Measurements from ENCODE around the gene MRPS15.
"Not testable (repeated sequence)": the region's sequence is repeated elsewhere in the genome, so short reads cannot be mapped to it uniquely, and the experiment has no call there.

Gene MRPS15

GRCh38 chr1:36463803-36464604, at the start of gene MRPS15:
MRPS15 (minus strand) TSS chr1:36464384; CDS start chr1:36464275, 109 bp downstream.
- DNase-seq: peak; percentile 97

GRCh38 chr1:36512842-36513241, 48.7 kb upstream of the MRPS15 start:
- no peak for DNase-seq

- no peak for DNase-seq
Measured at GRCh38 chr1:36511804-36512798, 47.9 kb upstream of the MRPS15 start.

- not testable (repeated sequence) for DNase-seq
Measured at GRCh38 chr1:36511220-36511619, 47.0 kb upstream of the MRPS15 start.

- no peak for DNase-seq
Measured at GRCh38 chr1:36510418-36510817, 46.2 kb upstream of the MRPS15 start.

GRCh38 chr1:36508257-36508656, 44.1 kb upstream of the MRPS15 start:
- DNase-seq: no peak

- no peak for DNase-seq
Measured at GRCh38 chr1:36506276-36506920, 42.2 kb upstream of the MRPS15 start.

GRCh38 chr1:36503733-36504132, 39.5 kb upstream of the MRPS15 start:
- no peak for DNase-seq

GRCh38 chr1:36503159-36503558, 39.0 kb upstream of the MRPS15 start:
- DNase-seq: no peak

GRCh38 chr1:36502616-36503015, 38.4 kb upstream of the MRPS15 start:
- DNase-seq: no peak

GRCh38 chr1:36501911-36502310, 37.7 kb upstream of the MRPS15 start:
- not testable (repeated sequence) for DNase-seq

GRCh38 chr1:36497207-36497606, 33.0 kb upstream of the MRPS15 start:
- no peak for DNase-seq

GRCh38 chr1:36494971-36495370, 30.8 kb upstream of the MRPS15 start:
- no peak for DNase-seq

- no peak for DNase-seq
Measured at GRCh38 chr1:36493524-36493923, 29.3 kb upstream of the MRPS15 start.

- no peak for DNase-seq
Measured at GRCh38 chr1:36492491-36492890, 28.3 kb upstream of the MRPS15 start.

- DNase-seq: not testable (repeated sequence)
Measured at GRCh38 chr1:36489258-36490051, 25.3 kb upstream of the MRPS15 start.

- DNase-seq: no peak
Measured at GRCh38 chr1:36487906-36488305, 23.7 kb upstream of the MRPS15 start.

GRCh38 chr1:36487336-36487725, 23.1 kb upstream of the MRPS15 start:
- not testable (repeated sequence) for DNase-seq

GRCh38 chr1:36486439-36487335, 22.5 kb upstream of the MRPS15 start:
- peak; percentile 55 for DNase-seq

GRCh38 chr1:36486093-36486438, 21.9 kb upstream of the MRPS15 start:
- no peak for DNase-seq

- no peak for DNase-seq
Measured at GRCh38 chr1:36484099-36484498, 19.9 kb upstream of the MRPS15 start.
